NCI-H128 (cell line): ENCODE results near the gene TTYH2.

ENCODE experiments used
- DNase-seq: peaks from one replicate; lab custom pipeline; 2025; ENCODE audit not compliant: unreplicated experiment; lab: John Stamatoyannopoulos, UW

TTYH2 gene

DNA sequence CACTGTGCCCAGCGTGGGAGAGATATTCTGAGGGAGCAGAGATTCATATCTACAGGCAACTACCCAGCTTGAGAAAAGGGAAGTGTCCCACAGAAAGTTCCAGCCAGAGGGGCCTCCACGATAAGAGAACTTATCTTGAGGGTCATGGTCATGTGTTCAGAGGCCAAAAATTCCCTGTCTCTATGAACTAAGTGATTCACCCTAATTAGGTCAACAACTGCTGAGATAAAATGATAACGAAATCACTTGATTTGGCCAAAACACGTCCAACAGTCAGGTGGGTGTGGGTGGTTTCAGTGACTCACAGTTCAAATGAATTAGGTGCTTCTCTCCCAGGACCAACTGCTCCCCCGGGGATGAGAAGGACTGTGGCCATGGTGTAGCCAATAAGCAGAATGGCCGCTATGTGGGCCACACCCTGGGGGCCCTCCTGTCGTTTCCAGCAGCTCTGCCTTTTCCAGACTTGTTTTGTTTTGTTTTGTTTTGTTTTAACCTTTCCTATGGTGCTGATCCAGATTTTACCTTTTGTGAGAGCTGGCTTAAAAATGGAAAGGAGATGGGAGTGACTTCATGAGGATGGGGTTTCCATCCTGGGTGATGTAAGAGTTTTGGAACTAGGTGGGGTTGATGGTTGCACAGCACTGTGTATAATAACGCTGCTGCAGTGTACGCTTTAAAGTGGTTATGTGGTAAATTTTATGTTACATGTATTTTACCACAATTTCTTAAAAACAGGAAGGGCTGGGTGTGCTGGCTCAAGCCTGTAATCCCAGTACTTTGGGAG, 69.4 kb downstream of the TTYH2 start:
- no peak for DNase-seq

DNA sequence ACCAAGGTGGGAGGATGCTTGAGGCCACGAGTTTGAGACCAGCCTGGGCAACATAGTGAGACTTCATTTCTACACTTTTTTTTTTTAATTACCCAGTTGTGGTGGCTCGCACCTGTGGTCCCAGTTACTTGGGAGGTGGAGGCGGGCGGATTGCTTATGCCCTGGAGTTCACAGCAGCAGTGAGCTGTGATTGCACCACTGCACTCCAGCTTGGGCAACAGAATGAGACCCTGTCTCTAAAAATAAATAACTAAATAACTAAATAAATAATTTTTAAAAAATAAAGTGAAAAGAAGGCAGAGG, 70.0 kb downstream of the TTYH2 start:
- DNase-seq, result no peak

GRCh38 chr17:74287031-74287602, 73.7 kb downstream of the TTYH2 start:
- no peak for DNase-seq

DNA sequence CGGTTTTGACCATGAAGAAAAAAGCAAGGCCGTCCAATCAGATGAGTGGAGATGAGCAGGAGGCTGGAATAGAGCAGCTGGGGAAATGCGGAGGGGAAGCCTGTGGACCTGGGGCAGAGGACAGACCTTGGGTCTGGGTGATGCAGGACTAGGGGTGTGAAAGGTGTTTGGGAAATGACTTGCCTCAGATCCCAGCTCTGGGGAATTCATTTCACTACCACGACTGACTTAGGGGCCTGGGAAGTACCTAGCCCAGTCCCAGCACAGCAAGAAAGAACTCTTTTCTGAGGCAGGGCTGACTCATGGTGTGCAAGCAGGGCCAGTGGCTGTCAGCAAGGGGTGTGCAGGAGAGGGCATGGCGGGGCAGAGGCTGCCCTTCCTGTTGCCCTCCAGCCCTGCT, 75.4 kb downstream of the TTYH2 start:
- DNase-seq, result no peak

DNA sequence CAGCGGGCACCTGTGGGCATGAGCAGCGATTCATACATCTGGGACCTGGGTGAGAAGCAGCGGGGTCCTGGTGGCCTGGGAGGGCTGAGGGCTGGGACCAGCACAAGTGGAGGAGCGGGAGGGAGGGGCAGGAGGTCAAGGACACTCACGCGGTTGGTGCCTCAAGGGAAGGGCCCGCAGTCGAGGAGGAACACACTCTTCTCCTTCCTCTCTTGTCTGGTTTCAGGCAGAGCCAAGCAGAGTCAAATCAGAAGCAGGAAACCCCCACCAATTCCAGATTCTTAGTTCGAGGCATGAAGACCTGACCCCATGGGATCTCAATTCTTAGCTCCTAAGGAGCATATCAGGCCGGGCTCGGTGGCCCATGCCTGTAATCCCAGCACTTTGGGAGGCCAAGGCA, 76.3 kb downstream of the TTYH2 start:
- no peak for DNase-seq

GRCh38 chr17:74290340-74290739, 77.0 kb downstream of the TTYH2 start:
- DNase-seq, result no peak

GRCh38 chr17:74292495-74292894, 79.1 kb downstream of the TTYH2 start:
- no peak for DNase-seq

- no peak for DNase-seq
Observed at GRCh38 chr17:74295625-74296547, 82.5 kb downstream of the TTYH2 start.

DNA sequence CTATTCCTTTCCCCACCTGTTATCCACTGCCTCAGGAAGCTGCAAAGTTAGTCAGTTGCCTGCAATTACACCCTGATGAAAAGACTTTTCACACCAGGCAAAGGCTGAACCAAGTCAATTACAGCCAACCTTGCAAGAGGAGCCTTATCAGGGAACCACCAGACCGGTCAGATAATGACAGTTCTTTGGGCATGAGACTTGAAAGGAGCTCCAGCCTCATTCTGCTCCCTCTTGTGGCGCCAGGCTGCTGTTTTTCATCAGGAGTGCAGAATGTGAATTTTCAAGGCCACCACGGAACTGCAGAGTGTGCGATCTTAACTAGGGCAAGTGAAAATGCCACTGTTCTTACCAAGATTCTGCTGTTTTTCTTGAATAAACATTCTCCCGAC, 83.2 kb downstream of the TTYH2 start:
- DNase-seq, result no peak

DNA sequence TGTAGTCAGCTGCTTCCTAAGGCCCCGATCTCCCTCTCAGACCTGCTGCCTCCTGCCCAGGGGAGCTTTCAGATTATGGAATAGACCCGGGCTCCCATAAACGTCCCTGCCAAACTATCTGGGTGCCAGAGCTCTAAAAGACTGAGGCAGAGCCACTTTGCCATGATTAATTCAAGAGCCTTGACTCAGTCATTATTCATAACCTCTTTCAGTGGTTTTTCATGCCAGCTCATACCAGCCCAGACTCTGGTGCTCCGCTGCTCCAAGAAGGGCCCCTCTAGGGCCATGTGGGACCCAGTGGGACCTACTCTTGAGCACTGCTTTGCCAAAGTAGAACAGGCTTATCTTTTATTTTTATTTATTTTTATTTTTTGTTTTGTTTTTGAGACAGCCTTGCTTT, 84.6 kb downstream of the TTYH2 start:
- no peak for DNase-seq

DNA sequence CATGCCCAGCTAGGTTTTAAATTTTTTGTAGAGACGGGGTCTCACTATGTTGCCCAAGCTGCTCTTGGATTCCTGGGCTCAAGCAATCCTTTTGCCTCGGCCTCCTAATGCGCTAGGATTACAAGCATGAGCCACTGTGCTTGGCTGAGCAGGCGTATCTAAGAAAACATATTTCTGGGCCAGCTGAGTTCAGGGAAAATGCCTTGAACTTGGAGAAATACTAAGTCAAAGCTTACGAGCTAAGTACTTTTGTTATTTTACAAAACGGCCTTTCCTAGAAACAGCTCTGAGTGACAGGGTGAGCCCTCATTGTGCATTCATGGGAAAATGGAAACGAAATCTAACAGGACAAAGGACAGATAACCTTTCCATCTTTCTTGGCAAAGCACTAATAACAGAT, 85.4 kb downstream of the TTYH2 start:
- DNase-seq, result no peak

DNA sequence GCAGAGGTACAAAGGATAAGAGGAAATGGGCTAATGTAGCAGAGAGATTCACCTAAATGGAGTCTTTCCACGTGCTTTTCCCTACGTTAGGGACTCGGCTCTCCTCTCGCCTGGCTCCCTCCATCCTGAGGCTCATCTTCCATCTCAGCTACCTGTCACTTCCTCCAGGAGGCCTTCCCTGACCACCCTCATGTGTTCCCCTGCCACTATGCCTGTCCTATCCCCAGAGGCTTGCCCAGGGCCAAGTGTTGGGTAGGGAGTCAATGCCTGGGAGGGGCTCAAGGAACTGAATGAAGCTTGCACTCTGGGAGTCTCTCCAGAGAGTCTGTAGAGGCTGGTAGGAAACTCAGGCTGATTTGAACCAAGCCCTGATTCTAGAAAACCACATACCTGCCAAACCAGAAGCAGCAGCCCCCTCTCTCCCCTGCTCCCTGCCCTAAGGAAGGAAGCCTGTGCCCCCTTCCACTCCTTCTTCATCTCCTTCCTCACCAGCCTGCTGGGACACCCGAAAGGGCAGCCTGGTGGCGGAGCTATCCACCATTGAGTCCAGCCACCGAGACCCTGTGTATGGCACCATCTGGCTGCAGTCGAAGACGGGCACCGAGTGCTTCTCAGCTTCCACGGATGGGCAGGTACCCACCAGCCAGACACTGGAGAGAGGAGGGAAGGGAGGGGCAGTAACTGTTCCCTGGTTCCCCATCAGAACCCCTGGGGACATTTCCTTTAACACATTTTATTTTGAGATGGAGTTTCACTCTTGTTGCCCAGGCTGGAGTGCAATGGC, 86.0 kb downstream of the TTYH2 start:
- no peak for DNase-seq

GRCh38 chr17:74303305-74303704, 89.9 kb downstream of the TTYH2 start:
- no peak for DNase-seq

- DNase-seq, result no peak
Observed at GRCh38 chr17:74304184-74304583, 90.8 kb downstream of the TTYH2 start.

GRCh38 chr17:74305865-74306654, 92.7 kb downstream of the TTYH2 start:
- DNase-seq, result no peak

GRCh38 chr17:74307984-74308773, 94.8 kb downstream of the TTYH2 start:
- no peak for DNase-seq

DNA sequence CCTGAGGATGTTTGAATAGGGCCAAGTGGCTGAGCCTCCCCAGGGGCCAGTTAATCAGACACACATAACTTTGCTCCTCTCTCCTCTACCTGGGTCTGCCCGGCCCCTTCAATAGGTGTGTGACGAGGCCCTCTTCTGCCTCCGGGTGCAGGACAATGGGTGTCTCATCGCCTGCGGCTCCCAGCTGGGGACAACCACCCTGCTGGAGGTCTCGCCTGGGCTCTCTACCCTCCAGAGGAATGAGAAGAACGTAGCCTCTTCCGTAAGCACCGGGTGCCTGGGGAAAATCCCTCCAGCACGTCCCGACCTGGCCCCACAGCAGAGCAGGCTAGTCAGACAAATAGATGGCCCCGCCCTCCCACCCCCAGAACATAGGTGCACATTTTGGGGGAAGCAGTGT, 96.5 kb downstream of the TTYH2 start:
- DNase-seq, result no peak
